ENCODE measurements around the gene RPS21. TPM values are rescaled to one million over a fixed set of nuclear protein-coding genes. Genes with fewer than 3 reads are reported as not detected.
"Not testable (repeated sequence)": the region's sequence is repeated elsewhere in the genome, so short reads cannot be mapped to it uniquely, and the experiment has no call there.

RPS21 gene
- total and polyA plus RNA-seq, 9 of the 15 experiments (the other 6 are each of a cell fraction or from before 2014, with no cell fraction given), result 1,380 to 5,647 (median 3,091) TPM

GRCh38 chr20:62425281-62426058 is 38.6 kb downstream of the RPS21 start:
- no peak overlapping the region for H3K27ac ChIP-seq (ENCODE audit: extremely low read depth, low read depth, low read length)
- peaks cover 0 to 73% of the 10 kb centered on the region in 2 experiments; a peak in 3 of 5 replicates for H3K4me1 ChIP-seq (replicated peaks in 1 of 2; ENCODE audit: control insufficient read depth in 2 of 2, insufficient read depth in 2 of 2, low read length in 2 of 2)
- DNase-seq (ENCODE audit: extremely low read depth in 1 of 4, low spot score in 3 of 4) (no peak), FAIRE-seq (no peak), ATAC-seq (no peak)
- H3K9me1 ChIP-seq (ENCODE audit: control insufficient read depth, insufficient read depth, low read length), result no peaks in the 10 kb centered on the region
- 30% methylated on average over 21 of the region's 21 CpGs for WGBS (ENCODE audit: insufficient coverage, low coverage, missing lambda C conversion rate)
- TF ChIP-seq ZBED1 (IDR thresholded peaks at IDR 0.05), result no peak
- TF ChIP-seq ZNF740 (CRISPR knock-in tag; IDR thresholded peaks at IDR 0.05), result no peak
- no peak for TF ChIP-seq ZNF740 (tag; IDR thresholded peaks at IDR 0.05)
- CTCF ChIA-PET (ENCODE audit: low intra/inter-chr PET ratio), result no interaction called here
- POLR2A ChIA-PET, result interaction anchor here (0.6 kb wide), 1 partner anchor 37 kb away, joined by 4 read pairs; no protein-coding TSS in a partner anchor
- intact Hi-C loops (cut with micrococcal nuclease) (no loop called here), in situ Hi-C loops (cut with MboI) (no loop called here)
- H3K27me3 ChIP-seq (ENCODE audit: control insufficient read depth in 2 of 2, insufficient read depth in 2 of 2, low read length in 2 of 2), result peaks cover 9 to 64% of the 10 kb centered on the region in 2 experiments; a peak in 3 of 5 replicates
- H2AFZ ChIP-seq (ENCODE audit: low read depth, low read length), result no peak overlapping the region
- no peaks in the 10 kb centered on the region for H3K79me2 ChIP-seq (ENCODE audit: control insufficient read depth, insufficient read depth, low read length)
- no peak overlapping the region for H3K4me3 ChIP-seq
- no peak overlapping the region for H3K4me2 ChIP-seq (ENCODE audit: insufficient read depth, low read length)
- no peaks in the 10 kb centered on the region for H3K36me3 ChIP-seq (ENCODE audit: control insufficient read depth, insufficient read depth, low read length)
- H3K9ac ChIP-seq (ENCODE audit: insufficient read depth in 1 of 2, low read depth in 2 of 2, low read length in 2 of 2), result no peak overlapping the region
- H4K20me1 ChIP-seq (replicated peaks; ENCODE audit: control insufficient read depth, insufficient read depth, low read length), result 0 out of 2 replicates have a peak, but pooled peaks cover 6% of the 10 kb centered on the region
- no peaks in the 10 kb centered on the region for H3K9me3 ChIP-seq (replicated peaks; ENCODE audit: control insufficient read depth, insufficient read depth, low read depth, low read length)
- BruUV-seq (replicated peaks), result no TSS peak

- 60% methylated on average over 4 of the region's 4 CpGs for WGBS (ENCODE audit: insufficient coverage, low coverage, missing lambda C conversion rate)
- FAIRE-seq; H3K9me3 ChIP-seq (replicated peaks; ENCODE audit: control insufficient read depth, insufficient read depth, low read depth, low read length); intact Hi-C loops (cut with micrococcal nuclease); in situ Hi-C loops (cut with MboI); H2AFZ ChIP-seq (ENCODE audit: low read depth, low read length); H3K4me2 ChIP-seq (ENCODE audit: insufficient read depth, low read length); DNase-seq (ENCODE audit: extremely low read depth in 1 of 4, low spot score in 3 of 4); H3K27ac ChIP-seq (ENCODE audit: extremely low read depth, low read depth, low read length); ATAC-seq; BruUV-seq (replicated peaks); H3K36me3 ChIP-seq (ENCODE audit: control insufficient read depth, insufficient read depth, low read length); CTCF ChIA-PET (ENCODE audit: low intra/inter-chr PET ratio); H3K4me3 ChIP-seq; H4K20me1 ChIP-seq (replicated peaks; ENCODE audit: control insufficient read depth, insufficient read depth, low read length); H3K79me2 ChIP-seq (ENCODE audit: control insufficient read depth, insufficient read depth, low read length); H3K9me1 ChIP-seq (ENCODE audit: control insufficient read depth, insufficient read depth, low read length); H3K9ac ChIP-seq (ENCODE audit: insufficient read depth in 1 of 2, low read depth in 2 of 2, low read length in 2 of 2): not testable (repeated sequence)
- Histone ChIP-seq H3K27me3 (ENCODE audit: control insufficient read depth in 2 of 2, insufficient read depth in 2 of 2, low read length in 2 of 2) (peaks cover 9 to 69% of the 10 kb centered on the region in 2 experiments; a peak in 3 of 5 replicates), H3K4me1 (replicated peaks in 1 of 2; ENCODE audit: control insufficient read depth in 2 of 2, insufficient read depth in 2 of 2, low read length in 2 of 2) (peaks cover 0 to 72% of the 10 kb centered on the region in 2 experiments; a peak in 2 of 5 replicates)
- POLR2A ChIA-PET, result interaction anchor here (0.6 kb wide), 1 partner anchor 37 kb away, joined by 4 read pairs; no protein-coding TSS in a partner anchor
Observed at GRCh38 chr20:62426059-62426348, 39.1 kb downstream of the RPS21 start.
